T-helper 1 cell treated with Interleukin-12 subunit alpha and Interleukin-12 subunit beta and Interleukin-4 antibody, amounts not matched to agents 30 μg/mL and 1 μg/mL, for 36 hours (primary cell): ENCODE data around the gene CYTH2.

ENCODE experiments used
- H3K27ac Mint-ChIP-seq: one replicate; pipeline ENCODE4 v1.8.0; 2021; ENCODE audit warnings: mild to moderate bottlenecking, mixed read lengths
- H3K27me3 Mint-ChIP-seq: one replicate; pipeline ENCODE4 v1.8.0; 2021; ENCODE audit warnings: low read depth, mixed read lengths
- H3K36me3 Mint-ChIP-seq: one replicate; pipeline ENCODE4 v1.8.0; 2021; ENCODE audit warnings: low read depth, mixed read lengths
- H3K4me1 Mint-ChIP-seq: one replicate; pipeline ENCODE4 v1.8.0; 2021; ENCODE audit warnings: low read depth, mixed read lengths
- H3K4me3 Mint-ChIP-seq: one replicate; pipeline ENCODE4 v1.8.0; 2021; ENCODE audit warnings: mild to moderate bottlenecking, moderate library complexity, mixed read lengths
- H3K9me3 Mint-ChIP-seq: one replicate; pipeline ENCODE4 v1.8.0; 2021; ENCODE audit warnings: mixed read lengths

CYTH2 gene

DNA sequence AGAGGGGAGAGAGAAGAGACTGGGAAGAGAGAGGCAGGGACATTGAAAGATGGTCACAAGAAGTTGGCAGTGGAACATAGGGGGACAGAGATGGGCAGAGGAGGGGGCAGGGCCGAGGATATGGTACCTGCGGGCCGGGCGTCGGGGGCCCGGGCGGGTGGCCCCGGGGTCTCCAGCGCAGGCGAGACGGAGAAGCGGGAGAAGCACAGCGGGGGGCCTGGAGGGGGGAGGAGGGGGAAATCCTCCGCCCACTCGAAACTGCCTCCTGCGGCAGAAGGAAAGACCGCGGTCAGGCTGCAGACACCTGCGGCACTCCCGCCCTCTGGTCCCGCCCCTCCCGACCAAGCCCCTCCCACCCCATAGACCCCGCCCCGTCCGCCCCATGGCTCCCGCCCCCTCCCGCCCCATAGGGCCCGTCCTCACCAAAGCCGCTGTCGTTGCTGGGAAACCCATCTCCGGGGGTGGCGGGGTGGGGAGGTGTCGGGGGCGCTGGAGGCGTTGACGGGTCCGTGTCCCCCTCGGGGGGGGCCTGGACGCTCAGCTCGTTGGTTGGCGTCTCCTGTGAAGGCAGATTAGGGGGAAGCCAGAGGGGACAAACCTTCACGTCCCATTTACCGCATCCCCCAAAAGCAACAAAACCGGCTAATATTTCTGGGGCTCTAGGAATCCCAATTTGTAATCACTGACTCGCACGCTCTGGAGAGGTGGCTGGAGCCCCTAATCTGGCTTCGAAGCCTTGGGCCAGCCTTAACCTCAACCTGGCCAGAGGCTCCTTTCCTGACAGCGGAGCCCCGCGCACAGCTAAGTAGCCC lies 22.0 kb downstream of the CYTH2 start:
- peak overlapping the region; percentile 17 for H3K4me3 Mint-ChIP-seq
- peaks cover 51% of the 10 kb centered on the region for H3K27me3 Mint-ChIP-seq
- H3K36me3 Mint-ChIP-seq, result peaks cover 2% of the 10 kb centered on the region
- no peak overlapping the region for H3K27ac Mint-ChIP-seq
- H3K4me1 Mint-ChIP-seq, result peaks cover 29% of the 10 kb centered on the region
- no peaks in the 10 kb centered on the region for H3K9me3 Mint-ChIP-seq

- Mint-ChIP-seq H3K27me3 (peaks cover 51% of the 10 kb centered on the region), H3K4me1 (peaks cover 29% of the 10 kb centered on the region), H3K4me3 (peak overlapping the region; percentile 78), H3K9me3 (no peaks in the 10 kb centered on the region), H3K27ac (no peak overlapping the region), H3K36me3 (peaks cover 2% of the 10 kb centered on the region)
Measured at GRCh38 chr19:48491793-48492123, 22.6 kb downstream of the CYTH2 start.

DNA sequence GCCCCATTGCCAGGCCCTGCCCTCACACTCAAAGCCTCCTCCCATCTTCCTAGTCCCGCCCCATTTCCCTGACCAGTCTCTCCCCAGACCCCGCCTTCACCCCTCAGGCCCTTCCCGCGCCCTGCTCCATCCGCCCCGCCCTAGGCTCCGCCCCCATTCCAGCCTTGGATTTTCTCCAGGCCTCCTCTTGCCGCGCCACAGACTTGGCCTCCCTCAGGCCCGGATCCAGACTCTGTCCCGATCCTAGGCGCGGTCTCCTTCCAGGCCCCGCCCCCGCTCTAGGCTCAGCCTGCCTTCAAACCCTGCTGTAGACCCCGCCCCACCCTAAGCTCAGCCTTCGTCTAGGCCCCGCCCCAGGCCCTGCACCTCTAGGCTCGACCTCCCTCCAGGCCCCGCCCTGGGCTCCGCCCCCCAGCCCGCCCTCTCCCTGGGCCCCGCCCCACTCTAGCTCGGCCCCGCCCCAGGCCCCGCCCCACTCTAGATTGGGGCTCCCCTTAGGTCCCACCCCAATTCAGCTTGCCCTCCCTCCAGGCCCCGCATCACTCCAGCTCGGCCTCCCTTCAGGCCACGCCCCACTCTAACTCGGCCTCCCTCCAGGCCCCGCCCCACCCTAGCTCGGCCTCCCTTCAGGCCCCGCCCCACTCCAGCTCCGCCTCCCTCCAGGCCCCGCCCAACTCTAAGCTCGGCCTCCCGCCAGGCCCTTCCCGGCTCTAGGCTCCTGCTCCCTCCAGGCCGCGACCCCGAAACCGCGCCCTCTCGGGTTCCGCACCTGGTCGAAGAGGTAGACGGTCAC lies 24.0 kb downstream of the CYTH2 start:
- peaks cover 51% of the 10 kb centered on the region for H3K27me3 Mint-ChIP-seq

GRCh38 chr19:48493718-48494401 lies 24.7 kb downstream of the CYTH2 start:
- Mint-ChIP-seq H3K4me1 (peaks cover 29% of the 10 kb centered on the region), H3K27me3 (peaks cover 51% of the 10 kb centered on the region), H3K27ac (no peak overlapping the region), H3K4me3 (peak overlapping the region; percentile 75), H3K36me3 (peaks cover 2% of the 10 kb centered on the region), H3K9me3 (no peaks in the 10 kb centered on the region)

More for the DNA sequence above, 24.0 kb downstream of the CYTH2 start:
- H3K4me1 Mint-ChIP-seq, result peaks cover 29% of the 10 kb centered on the region
- no peaks in the 10 kb centered on the region for H3K9me3 Mint-ChIP-seq
- peak overlapping the region; percentile 73 for H3K27ac Mint-ChIP-seq
- H3K36me3 Mint-ChIP-seq, result peaks cover 2% of the 10 kb centered on the region
- peak overlapping the region; percentile 78 for H3K4me3 Mint-ChIP-seq

- Mint-ChIP-seq H3K4me3 (peak overlapping the region; percentile 60), H3K27me3 (peaks cover 46% of the 10 kb centered on the region), H3K4me1 (peaks cover 26% of the 10 kb centered on the region), H3K27ac (no peak overlapping the region), H3K36me3 (peaks cover 2% of the 10 kb centered on the region), H3K9me3 (no peaks in the 10 kb centered on the region)
Measured at GRCh38 chr19:48495396-48495795, 26.2 kb downstream of the CYTH2 start.

DNA sequence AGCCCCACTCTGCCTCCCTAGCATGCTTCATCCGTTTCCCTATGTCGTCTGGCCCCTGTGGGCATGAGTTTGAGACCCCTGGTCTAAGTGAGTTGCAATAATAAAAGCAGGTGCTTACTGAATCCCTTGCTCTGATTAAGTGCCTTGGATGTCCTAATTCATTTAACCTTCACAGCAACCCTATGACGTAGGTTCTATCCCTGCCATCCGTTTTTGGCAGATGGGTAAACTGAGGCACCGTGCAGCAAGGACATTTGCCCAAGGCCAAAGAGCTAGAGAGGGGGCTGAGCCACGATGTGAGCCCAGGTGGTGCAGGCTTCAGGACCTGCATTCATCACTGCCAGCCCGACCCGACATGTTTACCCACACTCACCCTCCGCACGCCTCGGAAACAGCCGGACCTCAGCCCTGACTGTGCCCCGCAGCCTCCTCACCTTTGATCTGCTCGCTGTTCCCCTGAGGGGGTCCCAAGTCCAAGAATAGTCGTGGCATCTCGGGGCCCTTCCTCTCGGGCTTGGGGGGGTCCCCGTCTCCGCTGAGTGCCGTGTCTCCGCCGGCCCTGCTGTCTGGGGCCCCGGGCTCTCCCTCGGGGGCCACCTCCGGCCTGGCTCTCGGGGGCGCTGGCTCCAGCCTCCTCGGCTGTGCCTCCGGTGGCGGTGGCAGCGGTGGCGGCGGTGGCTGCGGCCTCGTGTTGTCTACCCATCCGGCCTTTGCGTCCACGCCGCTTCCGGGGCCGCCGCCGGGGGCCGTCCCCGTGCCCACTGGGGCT lies 28.0 kb downstream of the CYTH2 start:
- H3K27ac Mint-ChIP-seq, result no peak overlapping the region
- H3K9me3 Mint-ChIP-seq, result no peaks in the 10 kb centered on the region
- peaks cover 38% of the 10 kb centered on the region for H3K27me3 Mint-ChIP-seq
- H3K4me1 Mint-ChIP-seq, result peaks cover 22% of the 10 kb centered on the region
- no peak overlapping the region for H3K4me3 Mint-ChIP-seq
- peaks cover 2% of the 10 kb centered on the region for H3K36me3 Mint-ChIP-seq

- Mint-ChIP-seq H3K4me1 (peaks cover 15% of the 10 kb centered on the region), H3K27ac (no peak overlapping the region), H3K9me3 (no peaks in the 10 kb centered on the region), H3K27me3 (peaks cover 30% of the 10 kb centered on the region), H3K36me3 (no peaks in the 10 kb centered on the region), H3K4me3 (no peak overlapping the region)
Measured at GRCh38 chr19:48497728-48498594, 28.8 kb downstream of the CYTH2 start.

DNA sequence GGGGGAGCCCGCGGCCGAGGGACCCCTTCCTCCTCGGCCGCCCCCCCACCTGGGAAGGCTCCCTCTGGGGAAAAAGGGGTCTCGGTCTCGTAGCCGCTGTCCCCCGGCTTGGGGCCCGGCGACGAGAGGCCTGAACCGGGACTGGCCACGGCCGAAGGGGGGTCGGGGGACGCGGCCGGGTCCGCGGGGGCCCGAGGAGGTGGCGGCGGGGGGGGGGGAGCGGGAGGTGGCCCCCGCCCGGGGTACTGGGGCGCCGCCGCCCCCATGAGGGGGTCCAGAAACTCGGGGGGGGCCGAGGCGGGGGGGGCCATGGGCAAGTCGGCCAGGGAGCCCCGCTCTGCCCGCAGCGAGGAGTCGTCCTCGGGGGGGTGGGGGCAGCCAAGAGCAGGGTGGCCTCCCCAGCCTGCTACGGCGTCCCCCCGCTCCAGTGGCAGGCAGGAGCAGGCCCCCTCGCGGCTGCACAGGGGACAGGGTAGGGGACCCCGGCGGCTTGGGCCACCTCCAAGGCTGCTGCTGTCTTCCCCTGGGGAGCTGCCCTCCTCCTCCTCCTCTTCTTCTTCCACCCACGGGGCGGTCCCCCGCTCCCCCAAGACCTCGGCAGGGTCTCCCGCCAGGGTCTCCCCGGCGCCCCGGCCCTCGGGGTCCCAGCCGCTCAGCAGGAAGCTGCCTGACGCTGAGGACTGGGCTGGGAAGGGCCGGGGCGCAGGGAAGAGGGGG lies 29.6 kb downstream of the CYTH2 start:
- Mint-ChIP-seq H3K9me3 (no peaks in the 10 kb centered on the region), H3K27ac (no peak overlapping the region), H3K4me1 (peaks cover 14% of the 10 kb centered on the region), H3K36me3 (no peaks in the 10 kb centered on the region), H3K27me3 (peaks cover 29% of the 10 kb centered on the region), H3K4me3 (no peak overlapping the region)

GRCh38 chr19:48499316-48500090 lies 30.3 kb downstream of the CYTH2 start:
- Mint-ChIP-seq H3K9me3 (no peaks in the 10 kb centered on the region), H3K27ac (no peak overlapping the region), H3K4me3 (no peak overlapping the region)

GRCh38 chr19:48500830-48501493 lies 31.8 kb downstream of the CYTH2 start:
- no peaks in the 10 kb centered on the region for H3K9me3 Mint-ChIP-seq
- H3K27me3 Mint-ChIP-seq, result peaks cover 10% of the 10 kb centered on the region
- H3K36me3 Mint-ChIP-seq, result no peaks in the 10 kb centered on the region
- no peak overlapping the region for H3K27ac Mint-ChIP-seq
- H3K4me1 Mint-ChIP-seq, result peaks cover 7% of the 10 kb centered on the region
- H3K4me3 Mint-ChIP-seq, result peak overlapping the region; percentile 76

More at GRCh38 chr19:48499316-48500090, 30.3 kb downstream of the CYTH2 start:
- Mint-ChIP-seq H3K4me1 (peaks cover 14% of the 10 kb centered on the region), H3K27me3 (peaks cover 25% of the 10 kb centered on the region), H3K36me3 (no peaks in the 10 kb centered on the region)

GRCh38 chr19:48501494-48502349 lies 32.6 kb downstream of the CYTH2 start:
- Mint-ChIP-seq H3K9me3 (no peaks in the 10 kb centered on the region), H3K36me3 (no peaks in the 10 kb centered on the region), H3K27ac (peak overlapping the region; percentile 76), H3K27me3 (peaks cover 9% of the 10 kb centered on the region), H3K4me3 (peak overlapping the region; percentile 76), H3K4me1 (peaks cover 7% of the 10 kb centered on the region)
